ENCODE measurements around the gene HHAT.

DNA sequence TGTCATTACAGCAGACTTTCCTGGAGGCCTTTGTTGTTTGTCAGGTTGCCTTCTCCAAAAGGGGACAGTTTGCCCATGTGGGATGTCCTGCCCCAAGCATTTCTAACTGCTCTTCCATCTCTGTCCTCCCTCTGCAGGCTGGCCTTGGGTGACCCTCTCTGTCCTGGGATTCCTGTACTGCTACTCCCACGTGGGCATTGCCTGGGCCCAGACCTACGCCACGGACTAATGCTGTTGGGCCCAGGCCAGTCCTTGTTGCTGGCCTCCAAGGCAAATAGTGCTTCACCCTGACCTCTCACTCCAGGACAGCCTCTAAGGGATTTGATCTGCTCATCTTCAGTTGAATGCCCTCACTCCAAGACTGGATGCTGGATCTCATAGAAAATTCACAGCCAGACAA lies 345.4 kb downstream of the HHAT start:
- TF ChIP-seq, protein P1, sequence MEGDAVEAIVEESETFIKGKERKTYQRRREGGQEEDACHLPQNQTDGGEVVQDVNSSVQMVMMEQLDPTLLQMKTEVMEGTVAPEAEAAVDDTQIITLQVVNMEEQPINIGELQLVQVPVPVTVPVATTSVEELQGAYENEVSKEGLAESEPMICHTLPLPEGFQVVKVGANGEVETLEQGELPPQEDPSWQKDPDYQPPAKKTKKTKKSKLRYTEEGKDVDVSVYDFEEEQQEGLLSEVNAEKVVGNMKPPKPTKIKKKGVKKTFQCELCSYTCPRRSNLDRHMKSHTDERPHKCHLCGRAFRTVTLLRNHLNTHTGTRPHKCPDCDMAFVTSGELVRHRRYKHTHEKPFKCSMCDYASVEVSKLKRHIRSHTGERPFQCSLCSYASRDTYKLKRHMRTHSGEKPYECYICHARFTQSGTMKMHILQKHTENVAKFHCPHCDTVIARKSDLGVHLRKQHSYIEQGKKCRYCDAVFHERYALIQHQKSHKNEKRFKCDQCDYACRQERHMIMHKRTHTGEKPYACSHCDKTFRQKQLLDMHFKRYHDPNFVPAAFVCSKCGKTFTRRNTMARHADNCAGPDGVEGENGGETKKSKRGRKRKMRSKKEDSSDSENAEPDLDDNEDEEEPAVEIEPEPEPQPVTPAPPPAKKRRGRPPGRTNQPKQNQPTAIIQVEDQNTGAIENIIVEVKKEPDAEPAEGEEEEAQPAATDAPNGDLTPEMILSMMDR (conservative IDR thresholded peaks at IDR 0.05; ENCODE audit: low read depth, low read length): no peak
- no peak for TF ChIP-seq SMC3 (IDR thresholded peaks at IDR 0.05; ENCODE audit: low read depth, low read length)
- no peak for TF ChIP-seq CEBPB (IDR thresholded peaks at IDR 0.05; ENCODE audit: low read depth, low read length)
- TF ChIP-seq POLR2A (IDR thresholded peaks at IDR 0.05; ENCODE audit: low read depth, low read length): no peak
- no peak for TF ChIP-seq RFX5 (IDR thresholded peaks at IDR 0.05; ENCODE audit: low read depth, low read length)
- TF ChIP-seq, protein P2, sequence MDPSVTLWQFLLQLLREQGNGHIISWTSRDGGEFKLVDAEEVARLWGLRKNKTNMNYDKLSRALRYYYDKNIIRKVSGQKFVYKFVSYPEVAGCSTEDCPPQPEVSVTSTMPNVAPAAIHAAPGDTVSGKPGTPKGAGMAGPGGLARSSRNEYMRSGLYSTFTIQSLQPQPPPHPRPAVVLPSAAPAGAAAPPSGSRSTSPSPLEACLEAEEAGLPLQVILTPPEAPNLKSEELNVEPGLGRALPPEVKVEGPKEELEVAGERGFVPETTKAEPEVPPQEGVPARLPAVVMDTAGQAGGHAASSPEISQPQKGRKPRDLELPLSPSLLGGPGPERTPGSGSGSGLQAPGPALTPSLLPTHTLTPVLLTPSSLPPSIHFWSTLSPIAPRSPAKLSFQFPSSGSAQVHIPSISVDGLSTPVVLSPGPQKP (IDR thresholded peaks at IDR 0.05; ENCODE audit: borderline replicate concordance, low read depth, low read length): no peak
- TF ChIP-seq NFE2L2 (IDR thresholded peaks at IDR 0.05; ENCODE audit: low read depth, low read length): no peak
- TF ChIP-seq, protein P3, sequence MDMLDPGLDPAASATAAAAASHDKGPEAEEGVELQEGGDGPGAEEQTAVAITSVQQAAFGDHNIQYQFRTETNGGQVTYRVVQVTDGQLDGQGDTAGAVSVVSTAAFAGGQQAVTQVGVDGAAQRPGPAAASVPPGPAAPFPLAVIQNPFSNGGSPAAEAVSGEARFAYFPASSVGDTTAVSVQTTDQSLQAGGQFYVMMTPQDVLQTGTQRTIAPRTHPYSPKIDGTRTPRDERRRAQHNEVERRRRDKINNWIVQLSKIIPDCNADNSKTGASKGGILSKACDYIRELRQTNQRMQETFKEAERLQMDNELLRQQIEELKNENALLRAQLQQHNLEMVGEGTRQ (IDR thresholded peaks at IDR 0.05; ENCODE audit: low read depth, low read length): no peak
- TF ChIP-seq RAD21 (IDR thresholded peaks at IDR 0.05; ENCODE audit: low read length): no peak
